GM21737 (cell line): ENCODE results near the gene SLC22A2.

Experiments
- ATAC-seq: cut with Tn5 transposase; IDR thresholded peaks from one replicate; pipeline ENCODE4 v1.9.1; 2021; ENCODE audit warnings: mild to moderate bottlenecking, moderate library complexity; ENCODE audit not compliant: unreplicated experiment

The SLC22A2 gene

DNA sequence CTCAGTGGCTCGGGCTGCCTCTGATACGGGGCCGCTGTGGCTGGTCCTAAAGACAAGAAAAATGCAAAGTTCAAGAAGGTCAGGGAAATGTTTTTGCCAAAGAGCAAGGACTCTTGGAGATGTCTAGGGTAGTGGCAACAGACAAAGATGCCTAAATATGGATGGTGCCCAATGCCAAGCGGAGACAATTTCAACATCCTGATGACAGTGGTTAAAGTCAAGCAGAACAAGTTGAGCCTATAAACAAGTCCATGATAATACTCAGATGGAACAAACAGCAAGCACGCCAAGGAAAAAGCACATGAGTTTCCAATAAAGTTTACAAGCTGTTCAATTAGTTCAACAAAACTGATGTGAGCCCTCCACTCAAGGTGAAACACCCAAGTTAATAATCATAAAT lies 85.9 kb downstream of the SLC22A2 start:
- no peak for ATAC-seq

- ATAC-seq: no peak
Measured at GRCh38 chr6:160170018-160170680, 88.5 kb downstream of the SLC22A2 start.

- no peak for ATAC-seq
Measured at GRCh38 chr6:160167604-160168399, 90.8 kb downstream of the SLC22A2 start.
